KBM-7 (cell line): ENCODE results near the gene ZNF438.

Experiments used
- DNase-seq: peaks from one replicate; pipeline ENCODE4 v3.0.0-alpha.2; 2015
- in situ Hi-C: fragments of 300-500 bp; cut with MboI; formaldehyde crosslinking; loops from 2 replicates; pipeline ENCODE4 v1.14.3; 2020; ENCODE audit warnings: low sequenced_read_pairs, low pct_unique_long_range_greater_than_20kb, mixed read lengths

ZNF438 gene, protein sequence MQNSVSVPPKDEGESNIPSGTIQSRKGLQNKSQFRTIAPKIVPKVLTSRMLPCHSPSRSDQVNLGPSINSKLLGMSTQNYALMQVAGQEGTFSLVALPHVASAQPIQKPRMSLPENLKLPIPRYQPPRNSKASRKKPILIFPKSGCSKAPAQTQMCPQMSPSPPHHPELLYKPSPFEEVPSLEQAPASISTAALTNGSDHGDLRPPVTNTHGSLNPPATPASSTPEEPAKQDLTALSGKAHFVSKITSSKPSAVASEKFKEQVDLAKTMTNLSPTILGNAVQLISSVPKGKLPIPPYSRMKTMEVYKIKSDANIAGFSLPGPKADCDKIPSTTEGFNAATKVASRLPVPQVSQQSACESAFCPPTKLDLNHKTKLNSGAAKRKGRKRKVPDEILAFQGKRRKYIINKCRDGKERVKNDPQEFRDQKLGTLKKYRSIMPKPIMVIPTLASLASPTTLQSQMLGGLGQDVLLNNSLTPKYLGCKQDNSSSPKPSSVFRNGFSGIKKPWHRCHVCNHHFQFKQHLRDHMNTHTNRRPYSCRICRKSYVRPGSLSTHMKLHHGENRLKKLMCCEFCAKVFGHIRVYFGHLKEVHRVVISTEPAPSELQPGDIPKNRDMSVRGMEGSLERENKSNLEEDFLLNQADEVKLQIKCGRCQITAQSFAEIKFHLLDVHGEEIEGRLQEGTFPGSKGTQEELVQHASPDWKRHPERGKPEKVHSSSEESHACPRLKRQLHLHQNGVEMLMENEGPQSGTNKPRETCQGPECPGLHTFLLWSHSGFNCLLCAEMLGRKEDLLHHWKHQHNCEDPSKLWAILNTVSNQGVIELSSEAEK

DNA sequence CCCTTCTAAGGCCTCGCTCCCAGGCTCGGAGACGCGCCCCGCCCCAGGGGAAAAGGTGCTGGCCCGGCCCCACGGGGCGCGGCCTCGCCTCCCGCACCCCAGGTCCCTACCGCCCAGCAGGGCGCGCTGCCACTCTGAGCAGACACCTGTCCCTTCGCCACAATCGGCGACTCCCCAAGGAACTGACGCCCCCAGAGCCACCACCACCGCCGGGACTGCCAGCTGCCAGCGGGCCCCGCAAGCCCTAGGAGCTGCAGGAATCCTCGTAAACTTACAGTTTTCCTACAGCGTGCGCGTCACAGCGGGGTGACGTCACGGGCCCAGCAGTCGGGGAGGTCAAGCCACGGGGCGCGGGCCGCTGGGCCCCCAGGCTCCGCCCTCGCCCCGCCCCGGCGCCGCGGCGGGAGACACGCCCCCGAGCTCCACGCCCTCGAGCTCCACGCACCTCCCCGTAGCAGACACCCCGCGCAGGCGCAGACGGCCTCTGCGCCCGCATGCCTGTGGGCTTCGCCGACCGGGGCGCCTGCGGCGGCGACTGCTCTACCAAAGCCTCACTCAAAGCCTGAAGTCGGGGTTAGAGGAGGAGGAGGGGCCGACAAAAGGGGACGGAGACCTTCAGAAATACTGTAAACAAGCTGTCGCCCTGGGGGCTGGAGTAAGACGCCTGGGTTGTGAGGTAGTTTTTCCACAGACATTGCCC is at the start of gene ZNF438:
ZNF438 (minus strand) TSS at position 308 of the 700 bp plus-strand sequence. CDS start 154,831 bp downstream, outside the sequence.
- in situ Hi-C loops = no loop called here
- DNase-seq = peak; percentile 96

DNA sequence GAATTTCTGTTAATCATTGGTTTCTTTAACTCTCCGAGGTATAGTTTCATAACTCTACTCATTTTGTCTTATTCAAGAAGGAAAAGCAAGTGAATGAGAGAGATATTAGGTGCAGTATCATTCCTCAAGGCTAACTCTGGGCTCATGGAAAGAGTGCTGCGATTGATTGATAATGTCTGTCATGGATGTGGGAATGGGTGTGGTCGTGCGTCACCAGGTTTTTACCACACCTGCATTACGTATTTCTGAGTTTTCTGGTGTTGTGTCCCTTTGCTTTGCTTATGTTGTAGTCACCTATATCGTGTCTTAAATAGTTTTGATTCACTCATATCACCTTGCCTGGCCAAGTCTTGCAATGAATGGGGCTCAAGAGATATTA is 44.9 kb upstream of the ZNF438 start:
- in situ Hi-C loops = no loop called here
- no peak for DNase-seq

DNA sequence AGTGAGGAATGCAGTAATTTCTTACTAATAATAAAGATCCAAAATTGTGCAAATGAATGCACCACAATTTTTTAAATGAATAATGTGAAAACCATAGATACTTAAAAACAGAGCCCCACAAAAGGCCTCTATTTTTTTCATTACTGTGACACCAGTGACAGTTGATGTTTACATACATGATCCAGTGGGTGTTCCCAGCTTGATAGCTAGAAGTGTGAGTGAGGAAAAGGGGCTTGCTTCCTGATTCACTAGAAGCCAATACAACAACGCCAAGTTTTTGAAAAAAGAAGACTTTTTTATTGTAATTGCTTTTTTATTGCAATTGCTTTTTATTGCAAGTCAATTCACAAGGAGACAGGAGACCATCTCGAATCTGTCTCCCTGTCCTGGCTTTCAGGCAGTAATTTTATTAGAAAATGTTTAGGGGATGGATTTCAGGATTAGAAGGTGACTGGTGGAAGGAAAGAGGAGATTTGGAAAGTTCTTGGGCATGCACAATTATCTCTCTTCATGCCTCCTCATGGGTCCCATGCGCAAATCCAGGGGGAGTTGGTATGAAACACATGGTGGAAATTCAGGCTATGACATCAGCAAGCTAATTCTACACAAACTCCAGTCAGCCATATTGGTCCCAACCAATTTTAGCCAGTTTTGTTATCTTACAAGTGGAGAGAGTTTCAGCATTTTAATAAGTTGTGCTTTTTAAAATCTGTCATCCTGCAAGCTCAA is 44.4 kb upstream of the ZNF438 start:
- in situ Hi-C loops = no loop called here
- DNase-seq = no peak

DNA sequence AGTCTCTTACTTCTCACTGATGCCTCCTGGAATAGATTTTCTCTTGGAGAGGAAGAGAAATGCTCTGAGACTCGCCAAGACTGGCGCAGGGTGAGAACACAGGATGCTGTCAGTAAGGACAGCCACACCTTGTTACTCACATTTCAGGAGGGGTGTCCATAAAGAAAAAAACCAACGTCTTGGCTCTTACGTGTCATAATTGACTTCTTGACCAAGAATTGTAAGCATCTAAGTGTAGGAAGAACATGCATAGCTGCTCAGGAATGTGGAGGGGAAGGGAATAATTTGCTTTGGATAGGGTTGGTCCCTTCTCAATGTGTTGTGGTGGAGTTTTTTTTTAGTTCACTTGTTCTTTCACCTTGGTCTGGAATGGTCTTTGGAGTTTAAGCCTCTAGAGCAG is 43.8 kb upstream of the ZNF438 start:
- in situ Hi-C loops = no loop called here
- no peak for DNase-seq

DNA sequence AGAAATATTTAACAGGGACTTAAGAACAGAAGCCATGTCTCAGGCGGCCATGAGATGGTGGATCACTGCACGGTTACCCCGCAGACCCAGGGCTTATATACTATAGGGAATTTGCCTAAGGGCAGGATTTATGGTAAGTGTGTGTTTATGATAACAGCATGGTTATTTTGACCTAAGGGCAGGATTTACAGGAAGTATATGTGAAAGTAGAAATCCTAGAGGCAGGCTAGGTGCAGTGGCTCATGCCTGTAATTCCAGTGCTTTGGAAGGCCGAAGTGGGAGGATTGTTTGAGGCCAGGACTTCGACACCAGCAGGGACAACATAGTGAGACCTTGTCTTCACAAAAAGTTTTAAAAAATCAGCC is 43.0 kb upstream of the ZNF438 start:
- in situ Hi-C loops = no loop called here
- DNase-seq = no peak

DNA sequence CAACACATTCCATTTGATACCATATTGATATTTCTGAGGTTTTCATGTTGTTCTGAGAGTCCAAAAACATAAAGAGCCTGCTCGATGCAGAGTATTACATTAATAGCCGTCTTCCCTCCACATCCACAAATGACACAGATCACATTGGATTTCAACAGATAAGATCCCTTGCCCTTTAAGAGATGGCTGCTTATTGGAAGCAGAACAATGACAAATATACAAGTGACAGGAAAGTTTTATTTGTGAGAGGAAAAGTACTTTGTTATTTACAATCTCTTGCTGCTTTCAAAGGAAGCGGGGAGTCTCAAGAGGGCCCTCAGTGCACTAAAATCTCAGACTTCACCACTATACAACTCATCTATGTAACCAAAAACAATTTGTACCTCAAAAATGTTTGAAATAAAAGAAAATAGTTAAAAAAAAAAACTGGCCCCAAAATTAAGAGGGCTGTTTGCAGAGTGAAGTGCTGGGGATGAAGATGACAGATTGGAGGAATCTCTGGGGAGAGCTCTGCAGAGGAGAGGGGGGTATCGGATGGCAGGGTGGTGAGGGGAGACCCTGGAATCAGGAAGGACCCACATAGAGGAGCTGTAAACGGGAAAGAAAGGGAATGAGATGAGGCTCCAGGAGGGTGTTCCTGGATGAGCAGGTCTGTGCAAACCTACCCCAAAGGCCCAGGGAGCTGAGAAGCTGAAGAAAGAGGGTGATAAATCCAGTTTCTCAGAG is 42.5 kb upstream of the ZNF438 start:
- in situ Hi-C loops = no loop called here
- DNase-seq = no peak

DNA sequence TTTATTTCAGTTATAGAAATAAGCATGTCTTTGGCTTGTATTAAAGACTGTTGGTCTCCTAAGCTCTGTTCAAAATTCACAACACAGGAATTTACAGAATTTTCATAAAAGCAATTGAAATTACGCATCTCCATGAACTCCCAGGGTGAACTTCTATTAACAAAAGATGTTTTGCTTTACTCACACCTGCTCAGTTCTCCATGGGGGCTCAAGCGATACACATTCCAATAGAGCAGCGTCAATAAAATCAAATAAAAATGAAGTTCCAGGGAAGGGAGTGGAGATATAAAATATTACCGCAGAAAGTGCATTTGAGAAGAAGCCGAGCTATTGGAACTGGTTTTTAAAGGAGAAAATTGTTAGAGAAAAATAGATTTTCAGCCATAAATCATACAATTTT is 41.5 kb upstream of the ZNF438 start:
- no peak for DNase-seq
- in situ Hi-C loops = no loop called here

DNA sequence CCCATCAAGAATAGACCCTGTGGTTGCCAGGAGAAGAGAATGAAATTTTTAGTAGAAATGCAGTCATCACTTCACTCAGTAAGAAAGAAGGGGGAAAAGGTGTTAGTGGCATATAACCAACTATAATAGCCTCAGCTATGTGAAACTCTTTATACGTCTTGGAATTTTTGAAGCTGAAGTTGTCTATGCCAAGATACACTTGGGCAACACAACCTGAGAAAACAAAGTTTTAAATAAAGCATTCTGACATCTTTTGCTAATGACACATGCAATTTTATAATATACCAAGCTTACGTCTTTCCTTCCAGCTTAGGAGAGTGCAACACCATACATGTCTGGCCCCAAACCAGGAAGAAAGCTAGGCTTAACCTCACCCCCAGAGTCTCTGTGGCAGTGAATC is 40.8 kb upstream of the ZNF438 start:
- no peak for DNase-seq
- in situ Hi-C loops = no loop called here

DNA sequence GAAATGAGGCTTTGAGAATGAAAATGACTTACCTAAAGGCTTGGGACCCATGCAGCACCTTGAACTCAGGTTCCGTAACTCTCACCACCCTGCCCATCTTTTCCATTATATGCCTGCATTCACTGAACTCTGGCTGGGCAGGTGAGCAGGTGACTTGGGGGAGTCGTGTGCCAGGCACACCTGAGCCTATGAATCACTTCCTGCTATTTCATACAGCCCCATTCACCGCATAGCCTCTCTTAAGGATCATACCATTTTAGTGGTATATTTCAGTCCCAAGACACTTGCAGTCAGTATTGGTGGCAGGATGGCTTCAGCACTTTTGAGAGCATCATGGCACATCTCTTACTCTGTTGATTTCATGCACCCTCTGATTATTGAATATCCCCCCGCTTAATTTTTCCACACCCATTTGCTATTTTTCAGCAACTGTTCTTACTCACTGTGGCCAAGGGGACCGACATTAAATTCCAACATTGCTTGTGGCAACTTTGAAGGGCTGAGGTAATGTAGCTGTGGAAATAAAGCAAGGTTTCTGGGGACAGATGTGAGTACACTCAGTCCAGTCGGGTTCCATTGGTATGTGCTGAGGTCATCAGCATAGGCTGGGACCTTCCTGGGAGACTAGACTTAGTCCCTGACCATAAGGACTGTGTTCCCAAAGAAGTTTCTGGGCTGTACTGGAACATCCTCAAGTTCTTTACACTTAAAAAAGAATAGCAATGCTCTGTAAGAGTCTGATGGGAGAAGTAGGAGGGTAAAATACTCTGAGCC is 39.8 kb upstream of the ZNF438 start:
- in situ Hi-C loops = no loop called here
- DNase-seq = no peak

DNA sequence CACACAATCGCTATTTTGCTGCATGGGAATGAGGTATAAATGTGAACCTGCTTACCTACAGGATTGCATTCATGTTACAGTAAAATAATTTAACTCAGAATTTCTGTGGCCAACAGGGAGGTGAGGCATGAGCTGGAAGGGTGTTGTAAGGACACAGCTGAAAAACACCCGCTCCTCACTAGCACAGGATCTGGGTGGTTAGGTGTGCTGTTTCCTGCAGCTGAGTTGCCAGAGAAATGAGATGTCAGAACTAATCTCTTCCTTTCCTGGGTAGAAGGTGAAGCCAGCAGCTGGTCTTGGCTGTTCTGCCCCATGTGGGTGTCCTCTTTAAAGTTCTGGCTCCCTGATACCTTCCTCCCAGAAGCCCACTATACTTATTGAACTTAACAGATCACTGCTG is 39.0 kb upstream of the ZNF438 start:
- in situ Hi-C loops = no loop called here
- DNase-seq = no peak

DNA sequence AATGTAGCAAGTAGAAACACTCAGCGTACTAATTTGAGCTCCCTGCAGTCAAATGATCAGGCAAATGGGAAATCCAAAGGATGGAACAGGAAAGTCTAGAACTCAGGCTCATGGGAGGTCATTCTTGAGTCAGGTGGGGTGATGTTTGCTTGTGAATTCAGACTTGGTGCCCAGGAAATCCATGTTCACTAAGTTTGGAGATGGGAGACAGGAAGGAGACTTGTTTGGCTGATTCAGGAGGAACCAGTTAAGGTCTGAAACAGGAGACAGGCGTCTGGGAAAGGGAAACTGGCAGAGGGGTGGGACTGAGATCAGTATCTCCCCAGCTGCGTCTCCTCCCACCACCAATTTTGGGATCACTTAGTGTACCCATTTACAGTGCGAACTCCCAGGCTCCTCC is 38.4 kb upstream of the ZNF438 start:
- no peak for DNase-seq
- in situ Hi-C loops = no loop called here

DNA sequence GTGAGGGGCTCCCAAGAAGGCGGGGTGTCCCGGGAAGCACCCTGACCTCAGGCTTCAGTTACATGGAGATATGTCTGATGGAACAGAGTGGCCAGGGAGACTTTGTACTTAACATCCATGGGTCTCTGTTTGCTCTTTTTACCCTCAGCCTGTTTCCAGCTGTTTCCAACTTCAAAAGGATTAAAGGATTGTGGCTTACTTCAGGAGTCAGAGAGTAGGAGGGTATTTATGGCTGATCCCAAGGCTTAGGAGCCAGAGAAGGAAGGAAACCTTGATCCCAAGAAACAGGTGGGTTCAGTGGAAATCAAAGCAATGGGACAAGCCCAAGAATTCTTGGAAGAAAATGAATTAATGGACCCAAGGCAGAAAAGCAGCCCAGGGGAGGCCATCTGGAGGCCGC is 37.7 kb upstream of the ZNF438 start:
- DNase-seq = no peak
- in situ Hi-C loops = no loop called here

DNA sequence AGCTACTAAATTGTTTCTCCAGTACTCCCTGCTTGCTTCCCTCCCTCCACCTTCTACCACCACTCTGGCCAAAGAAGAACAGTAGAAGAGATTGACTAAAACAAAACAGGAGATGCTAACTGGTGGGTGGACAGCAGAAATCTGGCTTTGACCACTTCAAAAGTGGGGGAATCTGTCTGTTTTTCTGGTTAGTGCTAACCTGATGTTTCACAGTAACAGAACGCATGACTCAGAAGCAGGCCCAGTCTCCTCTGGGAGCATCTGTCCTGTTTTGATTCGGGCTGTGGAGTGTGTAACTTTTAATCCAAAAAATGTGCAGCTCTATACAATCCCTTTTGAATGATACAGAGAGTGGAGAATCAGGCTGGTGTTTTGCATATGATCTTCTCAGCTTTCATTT is 32.7 kb upstream of the ZNF438 start:
- in situ Hi-C loops = no loop called here
- no peak for DNase-seq

DNA sequence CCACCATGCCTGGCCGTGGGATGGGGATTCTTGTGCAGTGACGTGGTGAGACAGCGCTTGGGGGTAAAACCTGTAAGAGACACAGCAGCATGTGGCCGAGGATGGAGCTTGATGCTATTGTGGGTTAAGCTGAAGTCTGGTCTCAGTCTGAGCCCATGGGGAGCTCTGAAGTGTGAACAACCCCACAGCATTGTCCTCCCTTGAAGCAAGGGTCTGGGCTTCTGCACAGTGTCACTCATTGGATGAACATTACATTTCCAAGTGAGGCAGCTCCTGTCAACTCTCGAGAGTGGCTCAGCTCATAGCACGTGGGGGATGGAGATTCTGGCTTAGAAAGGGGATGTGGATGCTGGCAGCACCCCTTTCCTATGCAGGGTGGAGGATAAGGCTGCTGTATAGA is 32.2 kb upstream of the ZNF438 start:
- DNase-seq = no peak
- in situ Hi-C loops = no loop called here

DNA sequence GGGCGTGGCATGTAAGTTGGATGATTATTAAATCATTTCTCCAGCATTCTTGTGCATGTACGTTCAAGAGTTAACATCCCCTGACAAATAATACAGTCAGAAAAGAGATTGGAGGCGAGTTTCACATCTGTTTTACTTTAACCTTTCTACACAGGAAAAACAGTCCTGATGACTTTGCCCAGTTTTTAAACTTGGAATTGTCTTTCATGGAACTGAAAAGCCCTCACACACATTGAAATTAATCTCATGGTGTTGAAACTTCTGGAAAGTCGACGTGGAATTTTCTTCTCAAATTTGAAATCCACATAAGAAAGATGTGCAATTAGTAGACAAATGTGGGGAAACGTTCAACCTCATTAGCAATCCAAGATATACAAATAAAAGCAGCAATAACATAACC is 31.2 kb upstream of the ZNF438 start:
- in situ Hi-C loops = no loop called here
- DNase-seq = no peak

DNA sequence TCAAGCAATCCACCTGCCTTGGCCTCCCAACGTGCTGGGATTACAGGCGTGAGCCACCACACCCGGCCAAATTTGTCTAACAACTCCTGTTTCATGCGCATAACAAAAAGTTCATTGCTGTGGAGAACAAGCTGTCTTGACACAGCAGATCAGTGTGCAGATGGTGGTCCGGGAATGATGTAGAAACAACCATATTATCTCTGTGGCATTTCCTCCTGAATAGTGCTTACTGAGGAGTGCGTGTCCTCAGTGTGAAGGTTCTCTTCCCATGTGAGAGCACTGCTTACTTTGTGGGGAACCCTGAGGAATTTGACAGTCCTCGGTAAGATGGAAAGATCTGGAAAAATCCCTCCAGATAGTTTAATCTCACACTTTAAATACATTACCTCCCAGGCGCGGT is 30.3 kb upstream of the ZNF438 start:
- DNase-seq = no peak
- in situ Hi-C loops = no loop called here

DNA sequence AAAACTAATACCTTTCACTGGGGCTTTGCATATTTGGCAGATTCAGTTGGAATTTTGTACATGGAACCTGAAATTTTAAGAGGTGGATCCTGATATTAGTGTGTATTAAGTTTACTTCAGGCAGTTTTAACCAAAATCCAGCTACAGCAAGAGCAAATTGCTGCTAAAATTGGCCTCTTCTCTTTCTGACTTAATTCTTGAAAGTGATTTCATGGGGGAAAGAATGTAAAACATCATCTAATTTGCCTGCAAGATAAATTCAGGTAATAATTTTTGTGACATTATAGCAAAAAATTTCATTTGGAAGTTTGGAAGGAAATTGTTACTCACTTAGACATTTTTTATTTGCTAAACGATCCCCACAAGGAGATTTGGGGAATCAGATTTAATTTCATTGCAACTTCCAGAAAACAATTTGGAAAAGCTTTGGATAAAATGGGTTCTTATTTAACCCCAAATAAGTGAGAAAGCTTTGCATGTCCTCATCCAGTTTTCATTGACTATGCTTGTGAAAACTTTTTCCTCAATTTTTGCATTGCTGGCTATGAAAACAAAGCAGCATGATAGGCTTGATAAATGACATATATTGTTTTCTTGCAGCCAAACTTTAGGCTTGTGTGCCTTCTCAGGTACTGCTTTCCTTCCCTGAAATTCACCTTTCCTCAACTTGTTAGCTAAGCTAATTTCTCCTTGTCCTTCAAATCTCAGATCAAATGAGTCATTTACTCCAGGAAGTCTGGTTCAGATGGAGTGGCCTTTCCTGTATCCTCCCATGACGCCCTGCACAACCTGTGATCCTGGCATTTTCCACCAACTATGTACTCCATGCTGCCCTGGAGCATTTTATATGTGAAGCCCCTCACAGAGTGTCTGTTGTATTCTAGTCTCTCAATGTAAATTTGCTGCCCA is 27.4 kb upstream of the ZNF438 start:
- in situ Hi-C loops = no loop called here
- no peak for DNase-seq
